IMR-90 (cell line): ENCODE results near the gene CLBA1. TPM values are rescaled to one million over a fixed set of nuclear protein-coding genes. Genes with fewer than 3 reads are reported as not detected.

Source experiments
- ATAC-seq: fragments of 200-7000 bp; cut with Tn5 transposase; 2 replicates; pipeline ENCODE4 v1.9.1; 2020; ENCODE audit warnings: low read depth, mild to moderate bottlenecking, moderate library complexity
- BruUV-seq: library from RNA; stranded (reverse); fragments of 400-500 nt; replicated peaks from 2 replicates; lab custom pipeline; 2021; lab: Mats Ljungman, UMichigan
- CTCF ChIA-PET: fragments of 300-600 bp; formaldehyde crosslinking; extraction: SDS; loops from one replicate; lab custom pipeline; 2021; ENCODE audit warnings: antibody characterized with exemption; lab: Yijun Ruan, JAX
- POLR2A ChIA-PET: fragments of 300-600 bp; sonication (Branson Sonifier 250); formaldehyde crosslinking; loops from one replicate; lab custom pipeline; 2022; ENCODE audit warnings: antibody characterized with exemption; ENCODE audit not compliant: unreplicated experiment; lab: Charles Lee
- DNase-seq: peaks from one replicate; pipeline ENCODE4 v3.0.0; 2013
- H2AFZ ChIP-seq: replicated peaks from 2 replicates; pipeline ENCODE3; 2013; ENCODE audit warnings: low read length, mild to moderate bottlenecking; ENCODE audit not compliant: poor library complexity
- H2AK5ac ChIP-seq: 2 replicates; pipeline ENCODE4 v1.6.1; 2013; ENCODE audit warnings: low read depth, low read length, inconsistent platforms
- H2AK9ac ChIP-seq: replicated peaks from 2 replicates; pipeline ENCODE3; 2013; ENCODE audit warnings: mild to moderate bottlenecking, low read depth, low read length, moderate library complexity; ENCODE audit not compliant: poor library complexity
- H2BK120ac ChIP-seq: 2 replicates; pipeline ENCODE4 v1.6.1; 2013; ENCODE audit warnings: low read depth, low read length, inconsistent platforms
- H2BK15ac ChIP-seq: 3 replicates; pipeline ENCODE4 v1.6.1; 2013; ENCODE audit warnings: low read depth, low read length, inconsistent platforms
- H2BK20ac ChIP-seq: 2 replicates; pipeline ENCODE4 v1.6.1; 2013; ENCODE audit warnings: low read depth, mild to moderate bottlenecking, inconsistent platforms, low read length, moderate library complexity
- H2BK5ac ChIP-seq: 2 replicates; pipeline ENCODE4 v1.6.1; 2013; ENCODE audit warnings: mild to moderate bottlenecking, low read depth, low read length, inconsistent platforms; ENCODE audit not compliant: poor library complexity, severe bottlenecking
- H3K14ac ChIP-seq: replicated peaks from 2 replicates; pipeline ENCODE4 v1.6.1; 2013; ENCODE audit warnings: low read depth, low read length, inconsistent platforms
- H3K18ac ChIP-seq: 2 replicates; pipeline ENCODE4 v1.6.1; 2013; ENCODE audit warnings: low read depth, low read length, control low read depth
- H3K23ac ChIP-seq: 2 replicates; pipeline ENCODE4 v1.6.1; 2013; ENCODE audit warnings: low read depth, low read length, inconsistent platforms
- H3K27ac ChIP-seq: 2 replicates; pipeline ENCODE4 v1.5.1; 2013; ENCODE audit warnings: mild to moderate bottlenecking, control low read depth, low read length; ENCODE audit not compliant: insufficient read depth
- H3K27me3 ChIP-seq: 2 replicates; pipeline ENCODE4 v1.6.1; 2013; ENCODE audit warnings: low read length; ENCODE audit not compliant: control insufficient read depth, insufficient read depth
- H3K36me3 ChIP-seq: 2 replicates; pipeline ENCODE4 v1.6.1; 2013; ENCODE audit warnings: low read length, mixed read lengths; ENCODE audit not compliant: control insufficient read depth, insufficient read depth
- H3K4ac ChIP-seq: 2 replicates; pipeline ENCODE4 v1.6.1; 2013; ENCODE audit warnings: low read depth, low read length, inconsistent platforms
- H3K4me1 ChIP-seq: 2 replicates; pipeline ENCODE4 v1.6.1; 2013; ENCODE audit warnings: low read length, mixed read lengths; ENCODE audit not compliant: control insufficient read depth, insufficient read depth
- H3K4me2 ChIP-seq: 2 replicates; pipeline ENCODE4 v1.6.1; 2013; ENCODE audit warnings: low read depth, mild to moderate bottlenecking, control low read depth, low read length, moderate library complexity
- H3K4me3 ChIP-seq: 2 replicates; pipeline ENCODE4 v1.5.1; 2013; ENCODE audit warnings: low read depth, mild to moderate bottlenecking, control low read depth, low read length, moderate library complexity; ENCODE audit not compliant: insufficient read depth
- H3K56ac ChIP-seq: 2 replicates; pipeline ENCODE4 v1.6.1; 2013; ENCODE audit warnings: low read length, inconsistent platforms; ENCODE audit not compliant: insufficient read depth; ENCODE audit errors: extremely low read depth
- H3K79me1 ChIP-seq, 2 experiments: 2 replicates each; pipeline ENCODE4 v1.6.1; 2013; ENCODE audit warnings: low read length in 2 of 2, inconsistent platforms in 1 of 2, low read depth in 1 of 2
- H3K9ac ChIP-seq: 2 replicates; pipeline ENCODE4 v1.6.1; 2013; ENCODE audit warnings: low read depth, low read length, control low read depth
- H3K9me1 ChIP-seq: 2 replicates; pipeline ENCODE4 v1.6.1; 2013; ENCODE audit warnings: low read length, inconsistent platforms; ENCODE audit not compliant: insufficient read depth
- H3K9me3 ChIP-seq: 2 replicates; pipeline ENCODE4 v1.6.1; 2013; ENCODE audit warnings: low read length; ENCODE audit not compliant: control insufficient read depth, insufficient read depth
- H4K20me1 ChIP-seq: 2 replicates; pipeline ENCODE4 v1.6.1; 2013; ENCODE audit warnings: low read length, inconsistent platforms; ENCODE audit not compliant: insufficient read depth
- H4K5ac ChIP-seq: 2 replicates; pipeline ENCODE4 v1.6.1; 2013; ENCODE audit warnings: mild to moderate bottlenecking, low read depth, low read length, control low read depth
- H4K8ac ChIP-seq, 2 experiments: 2 replicates each; pipeline ENCODE4 v1.6.1; 2013; ENCODE audit warnings: low read depth in 2 of 2, low read length in 2 of 2, control low read depth in 1 of 2, inconsistent platforms in 1 of 2
- H4K91ac ChIP-seq: 2 replicates; pipeline ENCODE4 v1.6.1; 2013; ENCODE audit warnings: low read depth, low read length, inconsistent platforms; ENCODE audit not compliant: insufficient read depth
- CEBPB ChIP-seq: IDR thresholded peaks from 2 replicates; pipeline ENCODE4 v1.6.1; 2012; ENCODE audit warnings: low read depth, low read length, improper control_type of control experiment
- CHD1 ChIP-seq: IDR thresholded peaks from 2 replicates; pipeline ENCODE4 v1.6.1; 2012; ENCODE audit warnings: low read depth, low read length, improper control_type of control experiment
- ELK1 ChIP-seq: fragments of 150-350 bp; IDR thresholded peaks from 2 replicates; pipeline ENCODE4 v1.6.1; 2016; ENCODE audit warnings: low read depth, mild to moderate bottlenecking, low read length, moderate library complexity, borderline replicate concordance
- FOS ChIP-seq: fragments of 150-350 bp; IDR thresholded peaks from 2 replicates; pipeline ENCODE4 v1.6.1; 2016; ENCODE audit warnings: low read depth, low read length
- MAFK ChIP-seq: IDR thresholded peaks from 2 replicates; pipeline ENCODE4 v1.6.1; 2012; ENCODE audit warnings: low read depth, low read length, improper control_type of control experiment
- MAZ ChIP-seq: IDR thresholded peaks from 2 replicates; pipeline ENCODE4 v1.6.1; 2012; ENCODE audit warnings: low read depth, mild to moderate bottlenecking, low read length, improper control_type of control experiment, moderate library complexity, borderline replicate concordance
- MXI1 ChIP-seq: IDR thresholded peaks from 2 replicates; pipeline ENCODE4 v1.6.1; 2012; ENCODE audit warnings: low read depth, mild to moderate bottlenecking, low read length, moderate library complexity, borderline replicate concordance
- NFE2L2 ChIP-seq: fragments of 150-350 bp; IDR thresholded peaks from 2 replicates; pipeline ENCODE4 v1.6.1; 2016; ENCODE audit warnings: low read depth, mild to moderate bottlenecking, low read length
- RAD21 ChIP-seq: IDR thresholded peaks from 2 replicates; pipeline ENCODE4 v1.6.1; 2012; ENCODE audit warnings: low read length, improper control_type of control experiment
- RCOR1 ChIP-seq: IDR thresholded peaks from 2 replicates; pipeline ENCODE4 v1.6.1; 2012; ENCODE audit warnings: mild to moderate bottlenecking, low read length, improper control_type of control experiment; ENCODE audit not compliant: insufficient replicate concordance
- WGBS, 2 experiments: methylation state at CpG; one replicate each; pipeline versions ENCODE4 v1.1.5 to v1.1.7; 2013; ENCODE audit warnings: missing lambda C conversion rate in 2 of 2; ENCODE audit not compliant: insufficient read length in 1 of 2; ENCODE audit errors: extremely low coverage in 2 of 2; 5-methylcytosine and 5-hydroxymethylcytosine counted together
- dilution Hi-C: fragments of 300-500 bp; cut with HindIII; formaldehyde crosslinking; loops from one replicate; pipeline ENCODE4 v1.14.3; 2018; ENCODE audit warnings: low sequenced_read_pairs; ENCODE audit not compliant: unreplicated experiment
- in situ Hi-C: fragments of 300-500 bp; cut with MboI; formaldehyde crosslinking; loops from 3 replicates; pipeline ENCODE4 v1.14.3; 2019; ENCODE audit warnings: low sequenced_read_pairs, inconsistent platforms, mixed read lengths
- intact Hi-C: fragments of 100-400 bp; cut with micrococcal nuclease; formaldehyde crosslinking; loops from 2 replicates; pipeline ENCODE4 v1.10.0; 2022
- polyA plus RNA-seq, 3 experiments: library from polyadenylated mRNA; depleted of rRNA; stranded (reverse); fragments of >200 nt; gene quantifications; 2 replicates each; pipeline ENCODE4 v1.2.3, GENCODE V29; 2012; ENCODE audit warnings: low replicate concordance in 1 of 3
- total RNA-seq: library from RNA; depleted of rRNA; stranded (reverse); fragments of >200 nt; gene quantifications from 2 replicates; pipeline ENCODE4 v1.2.3, GENCODE V29; 2012

The CLBA1 gene
- total and polyA plus RNA-seq, 2 of the 4 experiments (the other 2 are of a cell fraction): 2.7 to 6.2 TPM

- H2AK5ac ChIP-seq: peak overlapping the region; percentile 67
- H2BK5ac ChIP-seq: no peak overlapping the region
- peak overlapping the region; percentile 81 to 84; a peak in 3 of 4 replicates for H4K8ac ChIP-seq
- H3K79me1 ChIP-seq: peaks cover 0 to 30% of the 10 kb centered on the region in 2 experiments; a peak in 1 of 4 replicates
- H3K27ac ChIP-seq: peak overlapping the region; percentile 5; the same call in 1 of the 2 replicates
- H2BK120ac ChIP-seq: peak overlapping the region; percentile 43; the same call in 1 of the 2 replicates
- in situ Hi-C loops (no loop called here), intact Hi-C loops (no loop called here), dilution Hi-C loops (no loop called here)
- BruUV-seq: no TSS peak
- no peak overlapping the region for H3K56ac ChIP-seq
- H2BK20ac ChIP-seq: no peak overlapping the region
- DNase-seq (no peak), ATAC-seq (peak; percentile 79)
- peak overlapping the region; percentile 68; the same call in 1 of the 2 replicates for H4K91ac ChIP-seq
- no peaks in the 10 kb centered on the region for H3K9me3 ChIP-seq
- H3K4me3 ChIP-seq: 0 out of 2 replicates have a peak overlapping the region, but pooled peaks have one; percentile 10
- H3K4me1 ChIP-seq: peaks cover 24% of the 10 kb centered on the region
- H3K4ac ChIP-seq: peak overlapping the region; percentile 78
- H3K9ac ChIP-seq: peak overlapping the region; percentile 49; the same call in 1 of the 2 replicates
- peak overlapping the region; percentile 82 for H3K4me2 ChIP-seq
- H3K23ac ChIP-seq: peak overlapping the region; percentile 59; the same call in 1 of the 2 replicates
- no peaks in the 10 kb centered on the region for H4K20me1 ChIP-seq
- no peaks in the 10 kb centered on the region for H3K36me3 ChIP-seq
- ChIA-PET CTCF (no interaction called here), POLR2A (interaction anchor here (0.7 kb wide), 1 partner anchor 11 kb away, joined by 3 read pairs; the partner anchor contains the start of gene AHNAK2)
- H2BK15ac ChIP-seq: no peak overlapping the region; the same call in 2 of the 3 replicates
- peaks cover 5% of the 10 kb centered on the region for H3K9me1 ChIP-seq
- peak overlapping the region; percentile 71 for H3K14ac ChIP-seq
- H3K27me3 ChIP-seq: no peaks in the 10 kb centered on the region
- no peak for TF ChIP-seq MXI1
- TF ChIP-seq RAD21: no peak
- no peak for TF ChIP-seq RCOR1
- TF ChIP-seq MAFK: no peak
- TF ChIP-seq ELK1: no peak
- no peak for TF ChIP-seq FOS
- TF ChIP-seq CHD1: no peak
- no peak for TF ChIP-seq MAZ
- TF ChIP-seq CEBPB: no peak
- no peak for TF ChIP-seq NFE2L2
- H2AK9ac ChIP-seq: peak overlapping the region; percentile 90
- peak overlapping the region; percentile 72; the same call in 1 of the 2 replicates for H4K5ac ChIP-seq
- peak overlapping the region; percentile 95 for H2AFZ ChIP-seq
- H3K18ac ChIP-seq: peak overlapping the region; percentile 61; the same call in 1 of the 2 replicates
- WGBS, 2 experiments: 27% methylated on average over 3 of the region's 36 CpGs; no CpG with 5 or more reads in 1 of the 2 experiments
Measured at GRCh38 chr14:104967386-104968152, 18.0 kb upstream of the CLBA1 start.
